Ishikawa (cell line): ENCODE measurements around the gene P3H2.

Experiments used
- EP300 ChIP-seq: IDR thresholded peaks from 2 replicates; pipeline ENCODE4 v1.6.1; 2012; ENCODE audit warnings: borderline replicate concordance
- ZBTB7A ChIP-seq: IDR thresholded peaks from 2 replicates; pipeline ENCODE4 v1.6.1; 2012; ENCODE audit warnings: low read depth

DNA sequence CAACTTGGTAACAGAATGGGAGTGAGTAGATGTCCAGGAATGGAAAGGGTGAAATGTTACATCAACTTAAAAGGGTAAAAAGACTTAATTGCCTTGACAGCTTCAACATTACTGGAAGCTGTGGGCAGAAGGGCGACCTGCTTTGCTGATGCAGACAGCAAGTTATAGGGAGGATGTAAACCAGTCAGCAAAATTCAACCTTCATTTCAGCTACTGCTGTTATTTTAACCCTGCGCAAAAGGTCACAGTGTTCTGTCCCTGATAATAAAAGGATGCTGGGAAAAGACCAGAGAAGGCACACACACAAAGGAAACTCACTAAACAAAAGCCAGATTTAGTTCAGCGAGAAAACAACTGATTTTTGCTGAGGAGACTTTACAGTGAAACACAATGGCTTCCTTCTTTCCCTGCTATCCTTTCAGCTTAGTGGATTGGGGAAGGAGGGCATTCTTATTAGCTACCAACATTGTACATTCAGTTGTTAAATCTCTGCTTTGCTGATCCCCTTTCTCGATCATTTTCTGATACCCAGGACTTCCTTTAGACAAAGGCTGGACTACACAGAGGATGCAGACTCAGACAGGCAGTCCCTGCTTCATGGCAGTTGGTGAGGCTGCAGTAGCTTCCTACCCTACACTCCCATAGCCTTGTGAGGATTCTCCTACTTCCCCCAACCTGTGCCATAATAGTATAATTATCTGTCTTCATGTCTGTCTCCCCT is 62.0 kb downstream of the P3H2 start:
- no peak for TF ChIP-seq EP300
- TF ChIP-seq ZBTB7A, result no peak
